ENCODE measurements around the gene PMEL. TPM values are rescaled to one million over a fixed set of nuclear protein-coding genes. Genes with fewer than 3 reads are reported as not detected.

Gene PMEL
- 1 to 10 TPM in 2 of 4 donors, under 1 TPM in 1, not detected in 1; 0.26 to 3.6 (median 2.9) TPM for total RNA-seq

GRCh38 chr12:55965941-55966407, at the start of gene PMEL:
Gene PMEL (minus strand): TSS chr12:55966042. CDS start chr12:55966011, 31 bp downstream.
- intact Hi-C loops (cut with DNase I; ENCODE audit: low total_unique reads), result no loop called here

GRCh38 chr12:56014205-56014604, 48.4 kb upstream of the PMEL start:
- Histone ChIP-seq H3K9me3 (no peaks in the 10 kb centered on the region), H3K4me3 (no peak overlapping the region), H3K36me3 (no peaks in the 10 kb centered on the region), H3K4me1 (no peaks in the 10 kb centered on the region), H3K27ac (no peak overlapping the region), H3K27me3 (no peaks in the 10 kb centered on the region)
- TF ChIP-seq CTCF (IDR thresholded peaks at IDR 0.05) (no peak), POLR2A (IDR thresholded peaks at IDR 0.05) (no peak)
- no peak for DNase-seq
- intact Hi-C loops (cut with DNase I; ENCODE audit: low total_unique reads), result no loop called here

More at GRCh38 chr12:55965941-55966407, at the start of gene PMEL:
- TF ChIP-seq POLR2A (IDR thresholded peaks at IDR 0.05) (no peak), CTCF (IDR thresholded peaks at IDR 0.05) (no peak)
- H3K9me3 ChIP-seq, result no peaks in the 10 kb centered on the region
- peak within 1 kb of the TSS; percentile 84 to 94 for H3K27ac ChIP-seq
- no peak for DNase-seq
- peaks cover 5 to 6% of the 10 kb centered on the region in 2 donors for H3K4me1 ChIP-seq
- H3K36me3 ChIP-seq, result no peaks in the 10 kb centered on the region
- no peaks in the 10 kb centered on the region for H3K27me3 ChIP-seq
- H3K4me3 ChIP-seq, result peak within 1 kb of the TSS; percentile 80 to 93

GRCh38 chr12:56013482-56013881, 47.6 kb upstream of the PMEL start:
- H3K27ac ChIP-seq, result no peak overlapping the region
- H3K27me3 ChIP-seq, result no peaks in the 10 kb centered on the region
- H3K4me3 ChIP-seq, result no peak overlapping the region
- TF ChIP-seq POLR2A (IDR thresholded peaks at IDR 0.05), result no peak
- no peak for TF ChIP-seq CTCF (IDR thresholded peaks at IDR 0.05)
- intact Hi-C loops (cut with DNase I; ENCODE audit: low total_unique reads), result no loop called here
- no peaks in the 10 kb centered on the region for H3K4me1 ChIP-seq
- no peaks in the 10 kb centered on the region for H3K36me3 ChIP-seq
- no peak for DNase-seq
- H3K9me3 ChIP-seq, result no peaks in the 10 kb centered on the region

GRCh38 chr12:56011509-56012090, 45.8 kb upstream of the PMEL start:
- Histone ChIP-seq H3K27me3 (no peaks in the 10 kb centered on the region), H3K9me3 (no peaks in the 10 kb centered on the region), H3K36me3 (no peaks in the 10 kb centered on the region), H3K4me3 (no peak overlapping the region), H3K27ac (no peak overlapping the region), H3K4me1 (no peaks in the 10 kb centered on the region)
- no peak for DNase-seq
- no peak for TF ChIP-seq POLR2A (IDR thresholded peaks at IDR 0.05)
- no peak for TF ChIP-seq CTCF (IDR thresholded peaks at IDR 0.05)
- intact Hi-C loops (cut with DNase I; ENCODE audit: low total_unique reads), result no loop called here

GRCh38 chr12:56010111-56010570, 44.3 kb upstream of the PMEL start:
- no peak for DNase-seq
- Histone ChIP-seq H3K36me3 (no peaks in the 10 kb centered on the region), H3K9me3 (no peaks in the 10 kb centered on the region), H3K4me1 (no peaks in the 10 kb centered on the region), H3K4me3 (no peak overlapping the region), H3K27me3 (no peaks in the 10 kb centered on the region), H3K27ac (no peak overlapping the region)
- TF ChIP-seq CTCF (IDR thresholded peaks at IDR 0.05), result no peak
- intact Hi-C loops (cut with DNase I; ENCODE audit: low total_unique reads), result no loop called here
